PC-9 (cell line): Measurements from ENCODE around the gene ASCL2. TPM values are rescaled to one million over a fixed set of nuclear protein-coding genes. Genes with fewer than 3 reads are reported as not detected.
A peak's percentile ranks its signal among the peaks of the same experiment; 100 is the strongest.

Source experiments
- BruUV-seq: library from RNA; stranded (reverse); fragments of 400-500 nt; replicated peaks from 2 replicates; lab custom pipeline; 2021; lab: Mats Ljungman, UMichigan
- CTCF ChIA-PET: fragments of 300-600 bp; sonication (Branson Sonifier 250); formaldehyde crosslinking; loops from one replicate; lab custom pipeline; 2022; ENCODE audit warnings: antibody characterized with exemption; lab: Charles Lee
- POLR2A ChIA-PET: fragments of 300-600 bp; sonication (Branson Sonifier 250); formaldehyde crosslinking; loops from one replicate; lab custom pipeline; 2022; ENCODE audit warnings: antibody characterized with exemption; ENCODE audit not compliant: unreplicated experiment; lab: Charles Lee
- DNase-seq, 2 experiments: peaks; one replicate each; pipeline versions ENCODE4 v3.0.0 to v3.0.0-alpha.2; 2015 to 2022; ENCODE audit warnings: mixed read lengths in 1 of 2
- H2AFZ ChIP-seq: fragments of 200-600 bp; sonication (generic); 2 replicates; pipeline ENCODE4 v1.8.1; 2017; ENCODE audit warnings: antibody characterized with exemption
- H3F3A ChIP-seq: fragments of 200-600 bp; sonication (generic); 2 replicates; pipeline ENCODE4 v1.8.1; 2017; ENCODE audit warnings: antibody characterized with exemption, mild to moderate bottlenecking, low read depth; ENCODE audit not compliant: insufficient read depth
- H3K27ac ChIP-seq: fragments of 200-600 bp; sonication (generic); 2 replicates; pipeline ENCODE4 v1.6.1; 2016; ENCODE audit warnings: mixed run types
- H3K27me3 ChIP-seq: fragments of 200-600 bp; sonication (generic); 2 replicates; pipeline ENCODE4 v1.6.1; 2016; ENCODE audit warnings: low read depth, mixed run types; ENCODE audit not compliant: insufficient read depth
- H3K36me3 ChIP-seq: fragments of 200-600 bp; sonication (generic); 2 replicates; pipeline ENCODE4 v1.6.1; 2016; ENCODE audit warnings: low read depth, mixed run types
- H3K4me1 ChIP-seq: fragments of 200-600 bp; sonication (generic); replicated peaks from 2 replicates; pipeline ENCODE4 v1.6.1; 2016; ENCODE audit warnings: mixed run types; ENCODE audit not compliant: insufficient read depth
- H3K4me2 ChIP-seq: fragments of 200-600 bp; sonication (generic); 2 replicates; pipeline ENCODE4 v1.6.1; 2017; ENCODE audit warnings: mixed run types
- H3K4me3 ChIP-seq: fragments of 200-600 bp; sonication (generic); 2 replicates; pipeline ENCODE4 v1.6.1; 2016; ENCODE audit warnings: mixed run types
- H3K79me2 ChIP-seq: fragments of 200-600 bp; sonication (generic); 2 replicates; pipeline ENCODE4 v1.6.1; 2017; ENCODE audit warnings: low read depth, mixed run types
- H3K9me2 ChIP-seq: fragments of 200-600 bp; sonication (generic); 2 replicates; pipeline ENCODE4 v1.8.1; 2017; ENCODE audit warnings: mild to moderate bottlenecking; ENCODE audit not compliant: insufficient read depth
- H3K9me3 ChIP-seq: fragments of 200-600 bp; sonication (generic); 2 replicates; pipeline ENCODE4 v1.8.1; 2016; ENCODE audit warnings: low read depth; ENCODE audit not compliant: insufficient read depth
- H4K20me1 ChIP-seq: fragments of 200-600 bp; sonication (generic); 2 replicates; pipeline ENCODE4 v1.8.1; 2017; ENCODE audit not compliant: insufficient read depth
- EZH2 ChIP-seq: fragments of 200-600 bp; sonication (generic); IDR thresholded peaks from 2 replicates; pipeline ENCODE4 v1.8.0; 2017; ENCODE audit warnings: antibody characterized with exemption, low read depth
- intact Hi-C: fragments of 100-400 bp; cut with micrococcal nuclease; formaldehyde crosslinking; loops from one replicate; pipeline ENCODE4 v1.10.0; 2022; ENCODE audit not compliant: unreplicated experiment
- total RNA-seq: library from RNA; stranded (reverse); gene quantifications from 2 replicates; pipeline ENCODE4 v1.2.3, GENCODE V29; 2021
- TF ChIP-seq, protein P1 (sequence below): fragments of 200-600 bp; sonication (generic); conservative IDR thresholded peaks from 2 replicates; pipeline ENCODE4 v1.6.1; 2017; ENCODE audit warnings: mixed run types, antibody characterized with exemption, mild to moderate bottlenecking, moderate library complexity

Gene ASCL2
- total RNA-seq, 1 experiment from 2014 or later: not detected

DNA sequence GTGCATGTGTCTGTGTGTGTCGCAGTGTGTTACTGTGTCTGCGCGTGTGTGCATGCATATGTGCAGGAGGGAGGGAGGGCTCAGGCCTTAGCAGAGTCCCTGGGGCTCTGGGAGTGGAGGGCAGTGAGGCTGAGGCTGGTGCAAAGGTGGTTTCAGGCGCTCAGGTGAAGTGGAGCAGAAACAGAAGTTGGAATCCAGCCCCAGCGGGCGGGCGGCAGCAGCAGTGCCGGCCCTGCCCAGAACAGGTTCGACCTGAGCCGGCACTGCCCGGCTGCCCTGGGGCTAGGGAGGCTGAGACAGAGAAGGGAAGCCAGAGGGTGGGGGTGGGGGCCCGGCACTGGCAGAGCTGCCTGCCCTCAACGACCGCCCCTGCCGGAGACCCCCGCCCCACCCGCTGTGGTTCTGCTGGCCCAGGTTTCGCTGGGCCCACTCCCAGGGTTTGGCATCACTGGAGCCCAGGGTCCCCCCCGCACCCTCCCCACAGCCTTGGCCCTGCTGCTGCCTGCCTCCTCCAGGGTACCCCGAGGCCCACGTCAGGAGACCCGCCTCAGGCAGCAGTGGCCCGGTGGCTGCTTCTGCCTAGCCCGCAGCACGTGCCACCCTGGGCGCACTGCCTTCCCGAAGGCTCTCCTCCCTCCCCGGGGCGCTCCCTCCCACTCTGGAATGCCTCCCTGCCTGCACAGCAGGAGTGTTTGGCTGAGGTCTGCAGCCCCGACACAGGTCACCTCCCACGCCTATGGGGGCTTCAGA is 13.3 kb downstream of the ASCL2 start:
- no TSS peak for BruUV-seq
- Histone ChIP-seq H3K27me3 (no peaks in the 10 kb centered on the region), H3K79me2 (no peaks in the 10 kb centered on the region), H3K9me2 (no peaks in the 10 kb centered on the region), H3K4me1 (peaks cover 13% of the 10 kb centered on the region), H3K9me3 (no peaks in the 10 kb centered on the region), H2AFZ (no peak overlapping the region), H4K20me1 (no peaks in the 10 kb centered on the region), H3K4me2 (peak overlapping the region; percentile 72), H3K4me3 (peak overlapping the region; percentile 29; the same call in 1 of the 2 replicates), H3F3A (peaks cover 4% of the 10 kb centered on the region; the same call in 1 of the 2 replicates), H3K27ac (peak overlapping the region; percentile 57), H3K36me3 (no peaks in the 10 kb centered on the region)
- intact Hi-C loops: loop anchor here (1.0 kb wide), 1 partner anchor 55 kb away; no protein-coding TSS in a partner anchor
- peak; percentile 78 to 85 for DNase-seq
- TF ChIP-seq, protein P1, sequence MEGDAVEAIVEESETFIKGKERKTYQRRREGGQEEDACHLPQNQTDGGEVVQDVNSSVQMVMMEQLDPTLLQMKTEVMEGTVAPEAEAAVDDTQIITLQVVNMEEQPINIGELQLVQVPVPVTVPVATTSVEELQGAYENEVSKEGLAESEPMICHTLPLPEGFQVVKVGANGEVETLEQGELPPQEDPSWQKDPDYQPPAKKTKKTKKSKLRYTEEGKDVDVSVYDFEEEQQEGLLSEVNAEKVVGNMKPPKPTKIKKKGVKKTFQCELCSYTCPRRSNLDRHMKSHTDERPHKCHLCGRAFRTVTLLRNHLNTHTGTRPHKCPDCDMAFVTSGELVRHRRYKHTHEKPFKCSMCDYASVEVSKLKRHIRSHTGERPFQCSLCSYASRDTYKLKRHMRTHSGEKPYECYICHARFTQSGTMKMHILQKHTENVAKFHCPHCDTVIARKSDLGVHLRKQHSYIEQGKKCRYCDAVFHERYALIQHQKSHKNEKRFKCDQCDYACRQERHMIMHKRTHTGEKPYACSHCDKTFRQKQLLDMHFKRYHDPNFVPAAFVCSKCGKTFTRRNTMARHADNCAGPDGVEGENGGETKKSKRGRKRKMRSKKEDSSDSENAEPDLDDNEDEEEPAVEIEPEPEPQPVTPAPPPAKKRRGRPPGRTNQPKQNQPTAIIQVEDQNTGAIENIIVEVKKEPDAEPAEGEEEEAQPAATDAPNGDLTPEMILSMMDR: no peak
- no peak for TF ChIP-seq EZH2
- ChIA-PET CTCF (no interaction called here), POLR2A (no interaction called here)

DNA sequence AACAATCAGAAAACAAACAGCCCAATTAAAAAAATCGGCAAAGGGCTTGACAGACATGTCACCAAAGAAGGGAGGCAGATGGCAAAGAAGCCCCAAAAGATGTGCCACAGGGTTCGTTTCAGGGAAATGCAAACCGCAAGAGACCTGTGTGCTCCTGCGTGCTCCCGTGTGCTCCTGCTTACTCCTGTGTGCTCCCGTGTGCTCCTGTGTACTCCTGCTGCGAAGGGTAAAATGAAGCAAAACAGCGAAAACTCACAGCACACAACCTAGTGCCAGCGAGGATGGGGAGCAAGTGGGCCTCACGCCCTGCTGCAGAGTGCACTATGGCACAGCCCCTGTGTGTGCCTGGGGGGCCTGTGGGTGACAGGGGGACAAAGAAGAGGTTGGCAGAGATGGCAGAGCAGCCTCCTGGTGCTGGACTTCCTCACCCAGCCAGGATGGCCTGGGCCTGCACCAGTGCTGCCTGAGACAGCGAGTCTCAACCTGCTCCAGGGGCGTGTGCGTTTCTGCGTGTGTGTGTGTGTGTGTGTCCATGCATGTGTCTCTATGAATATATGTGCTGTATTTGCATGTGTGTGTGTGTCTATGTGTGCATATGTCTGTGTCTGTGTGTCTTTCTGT is 14.0 kb downstream of the ASCL2 start:
- Histone ChIP-seq H3K27ac (no peak overlapping the region), H3K4me3 (no peak overlapping the region), H3K79me2 (no peaks in the 10 kb centered on the region), H4K20me1 (no peaks in the 10 kb centered on the region), H3K9me2 (no peaks in the 10 kb centered on the region), H2AFZ (no peak overlapping the region), H3K27me3 (no peaks in the 10 kb centered on the region), H3K4me1 (peaks cover 13% of the 10 kb centered on the region), H3F3A (peaks cover 4% of the 10 kb centered on the region; the same call in 1 of the 2 replicates), H3K9me3 (no peaks in the 10 kb centered on the region), H3K36me3 (no peaks in the 10 kb centered on the region), H3K4me2 (peak overlapping the region; percentile 72; the same call in 1 of the 2 replicates)
- no peak for TF ChIP-seq EZH2
- TF ChIP-seq, protein P1: no peak
- ChIA-PET CTCF (no interaction called here), POLR2A (no interaction called here)
- no peak for DNase-seq
- BruUV-seq: no TSS peak
- intact Hi-C loops: no loop called here

DNA sequence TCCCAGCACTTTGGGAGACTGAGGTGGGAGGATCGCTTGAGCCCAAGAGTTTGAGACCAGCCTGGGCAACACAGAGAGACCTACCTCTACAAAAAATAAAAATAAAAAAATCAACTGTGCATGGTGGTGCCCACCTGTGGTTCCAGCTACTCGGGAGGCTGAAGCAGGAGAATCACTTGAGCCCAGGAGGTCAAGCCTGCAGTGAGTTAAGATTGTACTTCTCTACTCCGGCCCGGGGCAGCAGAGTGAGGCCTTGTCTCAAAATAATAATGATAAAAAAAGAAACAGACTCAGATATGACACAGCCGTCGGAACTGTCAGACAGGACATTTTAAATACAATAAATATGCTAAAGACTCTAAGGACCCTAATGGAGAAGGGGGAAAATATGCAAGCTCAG is 18.4 kb downstream of the ASCL2 start:
- Histone ChIP-seq H3K9me3 (no peaks in the 10 kb centered on the region), H3K79me2 (no peaks in the 10 kb centered on the region), H3K9me2 (no peaks in the 10 kb centered on the region), H3K4me2 (no peak overlapping the region), H3K27ac (no peak overlapping the region), H3K27me3 (no peaks in the 10 kb centered on the region), H3K36me3 (no peaks in the 10 kb centered on the region), H3K4me3 (no peak overlapping the region), H3F3A (peaks cover 4% of the 10 kb centered on the region; the same call in 1 of the 2 replicates), H4K20me1 (no peaks in the 10 kb centered on the region), H3K4me1 (peaks cover 7% of the 10 kb centered on the region), H2AFZ (no peak overlapping the region)
- CTCF ChIA-PET: no interaction called here
- DNase-seq: no peak
- POLR2A ChIA-PET: no interaction called here
- intact Hi-C loops: no loop called here
- no TSS peak for BruUV-seq
- TF ChIP-seq, protein P1: no peak
- TF ChIP-seq EZH2: no peak
